NCI-H748 (cell line): ENCODE data around the gene CBX2.

Experiments used
- DNase-seq: peaks from one replicate; lab custom pipeline; 2025; ENCODE audit not compliant: unreplicated experiment; lab: John Stamatoyannopoulos, UW

The CBX2 gene

GRCh38 chr17:79777894-79778503 is at the start of gene CBX2:
Gene CBX2, plus strand, starts transcription at chr17:79778148. Its CDS starts 88 bp downstream, at chr17:79778236.
- peak; percentile 78 for DNase-seq

GRCh38 chr17:79728169-79728907 is 49.6 kb upstream of the CBX2 start:
- DNase-seq, result peak; percentile 50

DNA sequence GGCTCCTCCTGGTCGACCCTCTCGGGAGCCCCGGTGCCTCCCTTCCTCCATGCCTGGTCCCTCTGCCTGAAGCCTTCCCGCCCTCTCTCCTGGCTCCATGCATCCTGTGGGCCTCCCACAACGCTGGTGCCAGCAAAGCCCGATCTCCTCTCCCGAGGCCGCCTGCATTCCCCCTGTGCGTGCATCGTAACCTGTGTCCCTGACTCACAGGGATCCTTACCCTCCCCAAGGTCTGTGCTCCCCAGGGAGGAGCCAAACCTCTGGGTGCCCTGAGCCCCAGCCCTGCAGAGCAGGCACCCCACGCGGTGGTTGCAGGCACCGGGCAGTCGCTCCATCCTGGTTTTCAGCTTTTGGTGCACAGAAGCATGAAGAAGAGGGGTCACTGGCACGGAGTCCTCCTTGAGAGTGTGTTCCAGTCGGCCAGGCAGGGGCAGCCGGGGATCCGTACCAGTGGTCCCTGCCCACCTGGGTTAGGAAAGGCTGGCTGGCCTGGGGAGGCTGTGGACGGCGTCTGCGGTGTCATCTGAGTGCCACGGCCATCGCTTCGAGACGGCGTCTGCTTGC is 49.0 kb upstream of the CBX2 start:
- no peak for DNase-seq

DNA sequence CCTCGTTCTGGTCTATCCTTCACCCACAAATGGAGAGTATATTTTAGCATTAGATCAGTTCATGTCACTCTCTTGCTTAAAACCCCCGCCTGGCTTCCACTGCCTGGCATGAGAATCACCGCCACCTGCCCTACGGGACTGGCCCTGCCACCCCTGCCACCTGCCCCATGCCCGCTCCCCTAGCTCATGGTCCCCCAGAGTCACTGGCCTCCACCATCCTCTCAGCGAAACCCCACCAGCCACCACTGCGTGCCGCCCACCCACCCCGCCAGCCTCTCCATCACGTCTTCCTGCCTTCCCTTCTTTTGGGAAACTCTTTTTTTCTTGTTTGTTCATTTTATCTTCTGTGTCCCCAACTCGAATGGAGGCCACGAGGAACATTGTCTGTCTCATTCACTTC is 48.2 kb upstream of the CBX2 start:
- no peak for DNase-seq

DNA sequence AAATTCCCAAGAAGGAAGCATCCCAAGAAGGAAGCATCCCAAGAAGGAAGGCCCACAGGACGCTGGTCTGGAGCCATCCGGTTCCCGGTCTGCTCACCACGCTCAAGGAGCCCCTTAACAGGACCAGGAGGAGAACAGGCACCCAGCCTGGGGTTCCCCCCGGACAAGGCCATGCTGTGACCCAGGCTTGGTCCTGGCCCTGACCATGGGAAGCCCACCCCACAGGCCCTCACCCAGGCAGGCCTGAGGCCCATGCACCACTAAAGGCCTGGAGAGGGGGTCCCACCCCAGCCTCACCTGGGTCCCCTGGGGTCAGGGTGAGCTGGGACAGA is 47.5 kb upstream of the CBX2 start:
- no peak for DNase-seq

DNA sequence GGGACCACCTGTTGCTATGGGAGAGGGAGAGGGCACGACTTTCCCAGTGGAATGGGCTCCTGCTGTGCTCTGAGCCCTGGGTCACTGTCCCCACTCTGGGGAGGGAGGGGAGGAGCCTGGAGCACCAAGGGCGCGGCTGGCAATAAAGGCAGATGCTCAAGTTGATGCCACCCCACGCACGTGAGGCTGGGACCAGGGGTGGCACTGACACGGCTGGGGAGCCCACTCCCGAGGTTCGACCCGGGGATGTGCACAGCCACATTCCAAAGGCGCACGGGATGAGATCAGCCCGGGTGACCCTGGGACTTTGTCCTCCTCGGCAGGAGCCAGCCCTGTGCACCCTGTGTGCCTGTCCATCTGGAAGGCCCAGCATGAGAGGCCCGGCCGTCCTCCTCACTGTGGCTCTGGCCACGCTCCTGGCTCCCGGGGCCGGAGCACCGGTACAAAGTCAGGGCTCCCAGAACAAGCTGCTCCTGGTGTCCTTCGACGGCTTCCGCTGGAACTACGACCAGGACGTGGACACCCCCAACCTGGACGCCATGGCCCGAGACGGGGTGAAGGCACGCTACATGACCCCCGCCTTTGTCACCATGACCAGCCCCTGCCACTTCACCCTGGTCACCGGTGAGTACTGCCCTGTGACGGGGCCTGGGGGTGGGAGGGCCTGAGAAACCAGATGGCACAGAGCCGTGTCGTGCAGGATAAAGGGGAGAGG is 47.0 kb upstream of the CBX2 start, which contains the start of gene ENPP7:
Gene ENPP7 (plus strand): TSS at position 175 of the 715 bp plus-strand sequence. CDS start 197 bp downstream, at position 372.
- no peak for DNase-seq

- DNase-seq, result no peak
These were observed 45.7 kb upstream of the CBX2 start for GRCh38 chr17:79732254-79732653.

DNA sequence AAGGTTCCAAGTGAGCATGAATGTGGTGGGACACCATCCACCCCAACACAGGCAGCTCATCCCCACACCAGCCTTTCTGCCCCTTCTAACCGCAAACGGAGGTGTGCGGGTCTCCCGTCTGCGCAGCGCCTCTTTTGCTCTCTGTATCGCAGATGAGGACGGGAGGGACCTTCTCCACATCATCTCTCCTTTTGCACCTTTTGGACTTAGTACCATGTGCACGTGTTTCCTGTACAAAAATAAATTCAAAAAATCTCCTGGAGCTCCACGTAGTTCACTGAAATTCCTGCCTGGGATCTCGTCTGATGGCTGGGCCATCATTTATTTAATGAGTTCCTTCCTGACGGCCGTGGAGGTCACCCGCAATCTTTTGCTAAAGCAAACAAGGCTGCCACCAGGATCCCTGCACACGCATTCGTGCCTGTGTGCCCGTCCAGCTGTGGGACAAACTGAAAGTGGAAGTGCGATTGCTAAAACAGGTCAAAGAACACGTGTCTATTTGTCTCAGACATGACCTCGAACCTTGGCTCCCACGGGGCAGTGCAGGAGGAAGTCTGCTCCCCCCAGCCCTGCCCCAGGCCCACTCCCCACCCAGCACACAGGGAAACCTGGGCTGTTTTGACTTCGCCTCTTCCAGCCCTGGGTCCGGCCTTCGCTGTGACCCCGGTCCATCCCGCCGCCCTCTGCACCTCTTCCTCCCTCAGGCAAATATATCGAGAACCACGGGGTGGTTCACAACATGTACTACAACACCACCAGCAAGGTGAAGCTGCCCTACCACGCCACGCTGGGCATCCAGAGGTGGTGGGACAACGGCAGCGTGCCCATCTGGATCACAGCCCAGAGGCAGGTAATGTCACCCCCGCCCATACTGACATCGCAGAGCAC is 44.9 kb upstream of the CBX2 start:
- no peak for DNase-seq

GRCh38 chr17:79733692-79734070 is 44.3 kb upstream of the CBX2 start:
- no peak for DNase-seq

DNA sequence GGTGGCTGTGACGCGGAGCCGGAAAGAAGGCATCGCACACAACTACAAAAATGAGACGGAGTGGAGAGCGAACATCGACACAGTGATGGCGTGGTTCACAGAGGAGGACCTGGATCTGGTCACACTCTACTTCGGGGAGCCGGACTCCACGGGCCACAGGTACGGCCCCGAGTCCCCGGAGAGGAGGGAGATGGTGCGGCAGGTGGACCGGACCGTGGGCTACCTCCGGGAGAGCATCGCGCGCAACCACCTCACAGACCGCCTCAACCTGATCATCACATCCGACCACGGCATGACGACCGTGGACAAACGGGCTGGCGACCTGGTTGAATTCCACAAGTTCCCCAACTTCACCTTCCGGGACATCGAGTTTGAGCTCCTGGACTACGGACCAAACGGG is 42.9 kb upstream of the CBX2 start:
- no peak for DNase-seq

- no peak for DNase-seq
These were observed 40.7 kb upstream of the CBX2 start for GRCh38 chr17:79737046-79737921.

DNA sequence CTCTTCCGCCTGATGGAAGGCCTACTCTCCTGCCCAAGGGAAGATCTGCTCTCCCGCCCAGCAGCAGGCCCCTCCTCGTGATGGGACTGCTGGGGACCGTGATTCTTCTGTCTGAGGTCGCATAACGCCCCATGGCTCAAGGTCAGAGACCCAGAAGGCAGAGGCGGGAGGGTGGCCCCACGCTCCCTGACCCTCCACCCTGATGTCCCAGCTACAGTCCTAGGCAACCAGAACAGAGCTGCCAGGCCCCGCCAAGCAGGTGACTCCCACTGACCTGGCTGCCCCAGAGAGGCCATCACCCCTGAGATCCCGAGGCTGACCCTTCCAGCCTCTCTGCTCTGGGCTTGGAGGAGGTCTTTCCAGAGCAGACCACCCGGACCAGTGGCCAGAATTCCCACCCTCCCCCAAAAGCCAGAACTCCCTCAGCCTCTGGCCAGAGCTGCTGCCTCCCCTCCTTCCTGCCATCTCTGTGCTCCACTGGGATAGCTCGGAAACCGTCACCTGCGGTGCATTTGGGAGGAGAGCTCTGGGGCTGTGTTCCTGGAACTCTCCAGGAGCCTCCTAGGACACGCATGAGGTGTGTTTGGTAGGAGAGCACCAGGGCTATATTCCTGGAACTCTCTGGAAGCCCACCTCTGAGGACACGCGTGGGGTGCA is 39.9 kb upstream of the CBX2 start:
- DNase-seq, result no peak

- DNase-seq, result no peak
These were observed 39.3 kb upstream of the CBX2 start for GRCh38 chr17:79738643-79739042.

DNA sequence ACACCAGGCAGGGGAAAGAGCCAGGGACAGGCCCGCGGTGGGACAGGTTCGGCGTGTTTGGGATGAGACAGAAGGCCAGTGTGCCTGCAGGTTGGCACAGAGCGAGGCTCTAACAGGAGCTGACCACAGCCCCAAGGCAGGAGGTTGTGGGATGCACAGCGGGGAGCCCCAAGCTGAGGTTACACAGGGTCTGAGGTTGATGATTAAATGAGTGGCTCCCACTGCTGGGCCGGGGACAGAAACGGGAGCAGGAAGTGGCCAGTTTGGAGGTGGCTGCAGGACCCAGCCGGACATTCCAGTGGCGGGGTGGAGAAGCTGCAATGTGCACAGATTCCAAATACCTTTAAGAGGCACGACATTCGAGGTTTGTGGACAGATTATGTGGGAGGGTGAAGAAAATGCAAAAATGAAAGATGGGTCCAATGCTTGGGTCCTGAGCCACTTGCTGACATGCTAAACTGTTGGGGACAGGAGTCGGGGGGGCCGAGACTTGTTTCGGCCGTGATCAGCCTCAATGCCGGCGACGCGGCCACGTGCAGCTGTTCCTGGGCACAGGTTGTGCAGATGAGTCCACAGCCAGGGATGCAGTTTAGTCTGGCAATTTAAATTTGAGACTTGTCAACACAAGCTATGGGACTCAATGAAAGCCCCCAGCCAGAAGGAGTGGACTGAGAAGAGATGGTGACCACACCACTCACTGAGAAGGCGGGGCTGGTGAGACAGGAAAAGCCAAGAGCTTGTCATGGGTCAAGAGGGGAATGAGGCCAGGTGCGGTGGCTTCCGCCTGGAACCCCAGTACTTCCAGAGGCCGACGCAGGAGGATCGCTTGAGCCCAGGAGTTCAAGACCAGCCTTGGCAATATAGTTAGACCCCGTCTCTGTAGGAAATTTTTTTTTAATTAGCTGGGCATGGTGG is 38.5 kb upstream of the CBX2 start:
- no peak for DNase-seq

GRCh38 chr17:79740413-79740812 is 37.5 kb upstream of the CBX2 start:
- DNase-seq, result peak; percentile 26

DNA sequence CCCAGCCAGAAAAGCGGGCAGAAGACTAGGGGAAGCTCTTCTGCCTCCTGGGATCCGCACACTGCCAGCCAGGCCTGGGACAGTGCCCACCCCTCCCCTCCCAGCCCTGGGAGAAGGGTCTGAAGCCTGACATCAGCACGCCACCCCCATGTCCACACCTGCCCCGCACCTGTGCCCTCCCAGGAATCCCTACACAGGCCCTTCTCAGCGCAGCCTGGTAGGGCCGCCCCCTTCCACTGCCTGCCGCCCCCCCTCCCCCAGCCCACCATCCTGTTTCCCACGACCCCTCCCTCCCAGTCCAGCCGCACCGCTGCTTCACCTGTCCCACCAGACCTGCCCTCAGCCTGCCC is 36.6 kb upstream of the CBX2 start:
- no peak for DNase-seq

DNA sequence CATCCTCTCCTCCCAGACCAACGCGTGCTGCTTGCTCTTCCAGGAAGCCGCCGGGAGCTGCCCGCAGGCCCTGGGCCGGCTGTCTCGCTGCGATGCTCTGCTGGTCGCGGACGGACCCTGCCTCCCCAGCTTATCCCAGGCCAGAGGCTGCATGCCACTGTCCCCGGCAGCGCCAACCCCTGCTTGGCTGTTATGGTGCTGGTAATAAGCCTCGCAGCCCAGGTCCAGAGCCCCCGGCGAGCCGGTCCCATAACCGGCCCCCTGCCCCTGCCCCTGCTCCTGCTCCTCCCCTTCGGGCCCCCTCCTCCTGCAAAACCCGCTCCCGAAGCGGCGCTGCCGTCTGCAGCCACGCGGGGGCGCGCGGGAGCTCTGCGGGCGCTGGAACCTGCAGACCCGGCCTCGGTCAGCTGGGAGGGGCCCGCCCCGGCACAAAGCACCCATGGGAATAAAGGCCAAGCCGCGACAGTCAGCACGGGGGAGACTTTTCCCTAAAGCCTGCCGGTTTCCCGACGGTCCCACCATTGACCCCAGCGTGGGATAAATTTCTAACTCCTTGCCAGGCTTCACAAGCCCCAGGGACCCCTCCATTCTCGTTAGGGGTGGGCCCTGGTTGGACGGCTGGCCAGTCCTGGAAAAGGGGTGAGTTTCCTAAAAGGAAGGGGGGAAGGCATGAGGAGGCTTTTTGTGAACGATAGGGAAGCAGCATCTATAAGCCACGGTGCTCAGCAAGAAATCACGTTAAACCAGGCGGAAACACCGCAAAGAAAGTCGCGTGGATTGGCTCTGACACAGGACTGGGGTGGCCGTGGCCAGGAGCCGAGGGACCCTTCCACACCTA is 36.0 kb upstream of the CBX2 start:
- peak; percentile 63 for DNase-seq

DNA sequence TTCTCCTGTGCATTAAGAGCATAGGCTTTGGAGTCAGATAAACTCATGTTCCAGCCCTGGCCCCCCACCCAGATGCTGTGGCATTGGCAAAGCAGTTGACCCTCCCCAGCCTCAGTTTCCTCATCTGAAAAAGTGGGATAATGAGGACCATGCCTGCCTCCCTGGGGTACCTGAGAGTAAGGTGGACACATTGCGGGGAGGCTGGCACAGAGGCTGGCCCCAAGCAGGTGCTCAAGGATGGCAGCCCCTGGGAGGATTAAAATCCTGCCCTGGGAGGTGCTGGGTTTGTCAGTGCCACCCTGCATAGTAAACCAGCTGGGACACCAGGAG is 35.4 kb upstream of the CBX2 start:
- no peak for DNase-seq
